ENCODE results near the gene TLX1. TPM values are rescaled to one million over a fixed set of nuclear protein-coding genes. Genes with fewer than 3 reads are reported as not detected.

Gene TLX1
- total and polyA plus RNA-seq, 8 donors = 0.58 to 7.0 TPM; not detected in 6

GRCh38 chr10:101089520-101090299, 41.4 kb upstream of the TLX1 start:
- peak in 1 of 2 donors; percentile 43 for DNase-seq
- 70 to 89% (median 77%) methylated on average over 8 to 11 of the region's 11 CpGs for WGBS, 5 donors
- intact Hi-C loops (cut with DNase I; ENCODE audit: low total_unique reads) = no loop called here
- TF ChIP-seq POLR2A (IDR thresholded peaks at IDR 0.05) (no peak), EP300 (IDR thresholded peaks at IDR 0.05) (no peak), POLR2AphosphoS5 (IDR thresholded peaks at IDR 0.05) (no peak)
- TF ChIP-seq, protein P1, sequence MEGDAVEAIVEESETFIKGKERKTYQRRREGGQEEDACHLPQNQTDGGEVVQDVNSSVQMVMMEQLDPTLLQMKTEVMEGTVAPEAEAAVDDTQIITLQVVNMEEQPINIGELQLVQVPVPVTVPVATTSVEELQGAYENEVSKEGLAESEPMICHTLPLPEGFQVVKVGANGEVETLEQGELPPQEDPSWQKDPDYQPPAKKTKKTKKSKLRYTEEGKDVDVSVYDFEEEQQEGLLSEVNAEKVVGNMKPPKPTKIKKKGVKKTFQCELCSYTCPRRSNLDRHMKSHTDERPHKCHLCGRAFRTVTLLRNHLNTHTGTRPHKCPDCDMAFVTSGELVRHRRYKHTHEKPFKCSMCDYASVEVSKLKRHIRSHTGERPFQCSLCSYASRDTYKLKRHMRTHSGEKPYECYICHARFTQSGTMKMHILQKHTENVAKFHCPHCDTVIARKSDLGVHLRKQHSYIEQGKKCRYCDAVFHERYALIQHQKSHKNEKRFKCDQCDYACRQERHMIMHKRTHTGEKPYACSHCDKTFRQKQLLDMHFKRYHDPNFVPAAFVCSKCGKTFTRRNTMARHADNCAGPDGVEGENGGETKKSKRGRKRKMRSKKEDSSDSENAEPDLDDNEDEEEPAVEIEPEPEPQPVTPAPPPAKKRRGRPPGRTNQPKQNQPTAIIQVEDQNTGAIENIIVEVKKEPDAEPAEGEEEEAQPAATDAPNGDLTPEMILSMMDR (IDR thresholded peaks at IDR 0.05) = no peak
- Histone ChIP-seq H3K27me3 (peaks cover 0 to 98% (median 56%) of the 10 kb centered on the region in 3 donors), H3K9me3 (no peaks in the 10 kb centered on the region), H3K4me3 (no peak overlapping the region), H3K36me3 (no peaks in the 10 kb centered on the region), H3K27ac (no peak overlapping the region), H3K4me1 (peaks cover 0 to 5% (median 2%) of the 10 kb centered on the region in 4 donors)

GRCh38 chr10:101090597-101090996, 40.5 kb upstream of the TLX1 start:
- no peak for DNase-seq
- Histone ChIP-seq H3K4me3 (no peak overlapping the region), H3K4me1 (peaks cover 0 to 5% (median 2%) of the 10 kb centered on the region in 4 donors), H3K36me3 (no peaks in the 10 kb centered on the region), H3K27me3 (peaks cover 0 to 98% (median 50%) of the 10 kb centered on the region in 3 donors), H3K9me3 (no peaks in the 10 kb centered on the region), H3K27ac (no peak overlapping the region)
- TF ChIP-seq EP300 (IDR thresholded peaks at IDR 0.05) (no peak), POLR2A (IDR thresholded peaks at IDR 0.05) (no peak), POLR2AphosphoS5 (IDR thresholded peaks at IDR 0.05) (no peak)
- TF ChIP-seq, protein P1 (IDR thresholded peaks at IDR 0.05) = no peak
- WGBS, 5 donors = 88 to 90% (median 88%) methylated on average over 5 of the region's 5 CpGs
- intact Hi-C loops (cut with DNase I; ENCODE audit: low total_unique reads) = no loop called here

DNA sequence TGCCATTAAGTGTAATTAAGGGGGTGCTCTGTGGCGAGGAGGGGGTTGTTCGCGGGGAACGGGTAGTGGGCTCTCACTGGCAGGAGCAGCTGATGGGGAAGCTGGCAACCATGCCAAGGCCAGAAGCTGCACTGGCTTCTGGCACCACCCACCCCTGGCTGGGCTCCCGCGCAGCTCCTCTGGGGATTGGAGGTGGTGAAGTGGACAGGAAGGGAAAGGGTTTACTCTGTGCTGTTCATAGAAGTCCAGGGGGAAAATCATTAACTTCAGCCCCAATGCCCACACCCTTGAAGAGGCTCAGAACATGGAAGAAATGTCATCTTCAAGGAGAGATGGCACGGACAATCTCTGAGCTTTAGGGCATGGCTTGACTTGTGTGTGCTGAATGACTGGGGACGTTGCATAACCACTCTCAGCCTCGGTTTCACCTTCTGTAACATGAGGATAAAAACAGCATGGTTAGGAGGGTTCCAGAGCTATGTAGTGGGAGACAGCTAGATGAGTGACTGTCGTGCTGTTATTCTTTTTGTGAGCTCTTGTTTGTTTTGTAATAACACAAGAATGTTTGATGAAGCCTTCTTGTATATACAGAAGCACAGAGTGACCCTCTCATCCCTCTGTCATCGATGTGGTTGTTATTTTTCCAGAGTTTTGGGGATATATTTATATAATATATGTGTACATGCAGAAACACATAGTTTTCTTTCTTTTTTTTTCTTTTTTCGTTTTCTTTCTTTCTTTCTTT, 39.4 kb upstream of the TLX1 start:
- no peak for DNase-seq
- Histone ChIP-seq H3K27ac (no peak overlapping the region), H3K36me3 (no peaks in the 10 kb centered on the region), H3K4me1 (peaks cover 0 to 5% (median 2%) of the 10 kb centered on the region in 4 donors), H3K27me3 (peaks cover 0 to 98% (median 55%) of the 10 kb centered on the region in 3 donors), H3K4me3 (no peak overlapping the region), H3K9me3 (no peaks in the 10 kb centered on the region)
- TF ChIP-seq POLR2A (IDR thresholded peaks at IDR 0.05) (no peak), POLR2AphosphoS5 (IDR thresholded peaks at IDR 0.05) (no peak), EP300 (IDR thresholded peaks at IDR 0.05) (no peak)
- TF ChIP-seq, protein P1 (IDR thresholded peaks at IDR 0.05) = no peak
- WGBS, 5 donors = 60 to 64% (median 62%) methylated on average over 12 of the region's 12 CpGs
- intact Hi-C loops (cut with DNase I; ENCODE audit: low total_unique reads) = no loop called here

GRCh38 chr10:101092881-101093354, 38.2 kb upstream of the TLX1 start:
- DNase-seq = no peak

More at GRCh38 chr10:101092881-101093354, 38.2 kb upstream of the TLX1 start:
- Histone ChIP-seq H3K9me3 (no peaks in the 10 kb centered on the region), H3K4me3 (no peak overlapping the region), H3K27ac (no peak overlapping the region), H3K36me3 (no peaks in the 10 kb centered on the region), H3K27me3 (peaks cover 0 to 98% (median 51%) of the 10 kb centered on the region in 3 donors), H3K4me1 (peaks cover 0 to 5% (median 2%) of the 10 kb centered on the region in 4 donors)
- 20 to 37% (median 27%) methylated on average over 9 of the region's 9 CpGs for WGBS, 5 donors
- intact Hi-C loops (cut with DNase I; ENCODE audit: low total_unique reads) = no loop called here
- TF ChIP-seq, protein P1 (IDR thresholded peaks at IDR 0.05) = no peak
- TF ChIP-seq EP300 (IDR thresholded peaks at IDR 0.05) (no peak), POLR2AphosphoS5 (IDR thresholded peaks at IDR 0.05) (no peak), POLR2A (IDR thresholded peaks at IDR 0.05) (no peak)
